ENCODE measurements around the gene PIK3R3. TPM values are rescaled to one million over a fixed set of nuclear protein-coding genes. Genes with fewer than 3 reads are reported as not detected.

PIK3R3 gene
- total RNA-seq, 2 experiments from 2014 or later, result 4.8 to 5.4 TPM

DNA sequence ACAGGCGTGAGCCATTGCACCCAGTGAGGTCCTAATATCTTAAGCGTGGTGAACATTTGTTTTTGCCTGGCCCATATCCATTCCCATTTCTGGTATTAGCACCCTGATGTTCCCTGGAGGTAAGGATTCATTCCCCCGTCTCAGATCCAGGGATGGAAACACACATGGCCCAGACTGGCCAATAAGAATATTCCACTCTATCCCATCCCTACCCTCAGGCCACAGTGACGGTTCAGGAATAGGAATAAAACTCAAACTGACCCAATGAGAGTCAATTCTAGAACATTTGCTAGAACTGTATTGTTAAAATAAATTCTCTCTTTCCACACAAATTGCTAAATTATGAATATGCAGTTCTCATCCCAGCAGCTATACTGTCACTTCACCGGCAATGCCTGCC, 76.1 kb downstream of the PIK3R3 start:
- no peak for DNase-seq
- peaks cover 5% of the 10 kb centered on the region for H3K36me3 Mint-ChIP-seq (ENCODE audit: low read depth)
- no peaks in the 10 kb centered on the region for H3K4me1 Mint-ChIP-seq (ENCODE audit: low read depth)
- ChIA-PET CTCF (no interaction called here), POLR2A (no interaction called here)
- no peak for ATAC-seq
- H3K4me3 Mint-ChIP-seq, result no peak overlapping the region
- no peak overlapping the region for H3K27ac Mint-ChIP-seq
- H3K27me3 Mint-ChIP-seq (ENCODE audit: low read depth), result no peaks in the 10 kb centered on the region
- H3K9me3 Mint-ChIP-seq (ENCODE audit: insufficient read depth), result no peaks in the 10 kb centered on the region

DNA sequence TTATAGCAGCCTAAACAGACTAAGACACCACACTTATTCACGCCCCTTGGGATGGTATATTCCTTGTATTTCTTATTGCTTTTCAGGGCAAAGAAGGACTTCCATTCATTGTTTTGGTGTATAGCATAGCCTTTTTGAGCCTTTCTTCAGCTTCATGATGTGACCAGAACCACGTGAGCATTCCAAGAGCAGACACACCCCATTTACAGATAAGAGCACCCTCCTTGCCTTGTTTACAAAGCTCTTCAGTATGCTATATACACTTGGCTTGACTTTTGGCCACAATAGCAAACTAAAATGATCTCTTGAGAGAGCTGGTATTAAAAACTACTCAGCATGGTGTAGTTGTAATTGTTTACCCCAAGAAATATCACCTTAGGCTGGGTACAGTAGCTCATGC, 78.7 kb downstream of the PIK3R3 start:
- POLR2A ChIA-PET, result no interaction called here
- Mint-ChIP-seq H3K36me3 (ENCODE audit: low read depth) (no peaks in the 10 kb centered on the region), H3K27me3 (ENCODE audit: low read depth) (peaks cover 4% of the 10 kb centered on the region), H3K9me3 (ENCODE audit: insufficient read depth) (no peaks in the 10 kb centered on the region), H3K4me3 (no peak overlapping the region), H3K4me1 (ENCODE audit: low read depth) (no peaks in the 10 kb centered on the region), H3K27ac (no peak overlapping the region)
- DNase-seq (no peak), ATAC-seq (no peak)
- CTCF ChIA-PET, result no interaction called here

DNA sequence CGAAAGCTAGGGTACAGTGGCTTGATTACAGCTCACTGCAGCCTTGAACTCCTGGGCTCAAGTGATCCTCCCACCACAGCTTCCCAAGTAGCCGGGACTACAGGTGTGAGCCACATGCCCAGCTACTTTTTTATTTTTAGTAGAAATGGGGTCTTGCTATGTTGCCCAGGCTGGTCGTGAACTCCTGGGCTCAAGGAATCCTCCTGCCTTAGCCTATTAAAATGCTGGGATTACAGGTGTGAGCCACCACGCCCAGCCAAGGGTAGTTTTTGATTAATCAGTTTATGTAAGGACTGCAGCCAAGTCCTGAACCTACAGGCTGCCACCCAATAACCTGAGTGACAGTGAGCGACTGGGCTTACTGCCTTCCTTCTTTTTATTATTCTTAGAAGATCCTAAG, 88.3 kb downstream of the PIK3R3 start:
- Mint-ChIP-seq H3K9me3 (ENCODE audit: insufficient read depth) (no peaks in the 10 kb centered on the region), H3K36me3 (ENCODE audit: low read depth) (no peaks in the 10 kb centered on the region), H3K27ac (no peak overlapping the region), H3K4me1 (ENCODE audit: low read depth) (peaks cover 6% of the 10 kb centered on the region), H3K4me3 (no peak overlapping the region), H3K27me3 (ENCODE audit: low read depth) (peaks cover 3% of the 10 kb centered on the region)
- DNase-seq (no peak), ATAC-seq (no peak)
- POLR2A ChIA-PET, result no interaction called here
- CTCF ChIA-PET, result no interaction called here

DNA sequence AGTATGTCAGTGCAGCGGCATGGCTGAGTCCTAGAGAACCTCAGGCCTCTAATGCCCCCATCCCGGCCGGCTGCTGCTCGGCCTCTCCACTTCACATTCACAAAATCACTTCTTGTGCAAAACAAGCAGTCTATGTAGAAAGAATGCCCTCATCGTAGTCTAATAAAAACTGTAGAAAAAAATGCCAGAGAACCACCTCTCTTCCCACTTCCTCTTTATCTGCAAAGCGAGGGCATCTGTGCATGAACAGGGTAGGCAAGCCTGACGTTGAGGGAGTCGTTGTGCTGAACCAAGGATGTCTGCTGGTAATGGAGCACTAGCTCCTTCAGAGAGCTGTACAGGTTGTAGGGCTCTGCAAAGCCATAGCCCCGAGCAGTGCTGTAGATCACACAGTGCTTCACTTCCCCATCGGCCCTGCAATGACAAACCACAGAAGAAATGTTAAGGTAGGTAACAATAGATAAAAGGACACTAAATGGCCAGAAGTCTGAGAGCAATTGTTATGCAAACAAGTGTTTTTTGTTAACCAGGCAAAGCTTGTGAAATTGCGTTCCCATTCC, 88.9 kb downstream of the PIK3R3 start:
- Mint-ChIP-seq H3K4me1 (ENCODE audit: low read depth) (peaks cover 6% of the 10 kb centered on the region), H3K9me3 (ENCODE audit: insufficient read depth) (no peaks in the 10 kb centered on the region), H3K27me3 (ENCODE audit: low read depth) (peaks cover 3% of the 10 kb centered on the region), H3K27ac (no peak overlapping the region), H3K36me3 (ENCODE audit: low read depth) (no peaks in the 10 kb centered on the region), H3K4me3 (no peak overlapping the region)
- DNase-seq (no peak), ATAC-seq (no peak)
- ChIA-PET POLR2A (no interaction called here), CTCF (no interaction called here)

DNA sequence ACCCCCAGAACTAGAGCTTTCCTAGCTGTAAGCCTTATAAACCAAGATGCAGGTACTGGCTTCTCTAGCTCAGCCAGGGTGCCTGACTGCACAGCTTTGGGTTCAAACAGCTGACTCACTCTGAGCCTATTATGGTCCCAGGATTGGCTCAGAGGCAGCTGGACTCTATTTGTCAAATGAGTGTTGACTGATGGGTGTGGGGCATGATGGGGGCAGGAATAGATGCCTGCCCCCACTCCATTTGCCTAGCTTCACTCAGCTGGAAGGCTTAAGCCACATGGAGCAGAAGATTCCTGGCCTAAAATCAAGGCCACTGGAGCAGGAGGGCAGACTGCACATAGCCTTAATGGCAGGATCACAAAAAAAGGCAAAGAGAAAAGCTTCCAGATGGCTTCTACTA, 90.5 kb downstream of the PIK3R3 start:
- Mint-ChIP-seq H3K9me3 (ENCODE audit: insufficient read depth) (no peaks in the 10 kb centered on the region), H3K4me1 (ENCODE audit: low read depth) (peaks cover 6% of the 10 kb centered on the region), H3K27ac (no peak overlapping the region), H3K27me3 (ENCODE audit: low read depth) (peaks cover 3% of the 10 kb centered on the region), H3K4me3 (no peak overlapping the region), H3K36me3 (ENCODE audit: low read depth) (no peaks in the 10 kb centered on the region)
- POLR2A ChIA-PET, result no interaction called here
- CTCF ChIA-PET, result interaction anchor here (1.1 kb wide), 1 partner anchor 182 kb away, joined by 5 read pairs; no protein-coding TSS in a partner anchor
- DNase-seq, result no peak
- ATAC-seq, result no peak

DNA sequence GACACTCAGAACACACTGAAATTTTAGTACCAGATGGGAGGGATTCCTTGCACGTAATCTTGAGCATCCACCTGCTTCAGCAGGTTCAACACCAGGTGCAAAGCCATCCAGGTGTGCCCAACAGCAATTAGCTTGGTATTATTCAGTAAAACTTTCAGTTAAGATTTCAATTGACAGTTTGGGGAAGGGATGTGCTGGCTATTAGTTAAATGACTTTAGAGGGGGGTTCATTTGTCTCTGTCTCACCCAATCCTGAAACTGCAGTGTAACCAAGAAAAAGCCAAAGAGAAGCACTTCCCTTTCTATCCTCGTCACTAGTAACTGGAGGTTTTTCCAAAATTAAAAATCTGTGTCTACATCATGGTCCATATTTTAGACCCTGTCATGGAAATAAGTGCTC, 90.9 kb downstream of the PIK3R3 start:
- ATAC-seq, result no peak
- Mint-ChIP-seq H3K27ac (no peak overlapping the region), H3K9me3 (ENCODE audit: insufficient read depth) (no peaks in the 10 kb centered on the region), H3K27me3 (ENCODE audit: low read depth) (peaks cover 3% of the 10 kb centered on the region), H3K4me3 (no peak overlapping the region), H3K36me3 (ENCODE audit: low read depth) (no peaks in the 10 kb centered on the region), H3K4me1 (ENCODE audit: low read depth) (peaks cover 6% of the 10 kb centered on the region)
- POLR2A ChIA-PET, result no interaction called here
- DNase-seq, result no peak
- CTCF ChIA-PET, result interaction anchor here (1.1 to 2.4 kb wide), 2 partner anchors 182 kb away, joined by 5 to 7 read pairs; no protein-coding TSS in a partner anchor

DNA sequence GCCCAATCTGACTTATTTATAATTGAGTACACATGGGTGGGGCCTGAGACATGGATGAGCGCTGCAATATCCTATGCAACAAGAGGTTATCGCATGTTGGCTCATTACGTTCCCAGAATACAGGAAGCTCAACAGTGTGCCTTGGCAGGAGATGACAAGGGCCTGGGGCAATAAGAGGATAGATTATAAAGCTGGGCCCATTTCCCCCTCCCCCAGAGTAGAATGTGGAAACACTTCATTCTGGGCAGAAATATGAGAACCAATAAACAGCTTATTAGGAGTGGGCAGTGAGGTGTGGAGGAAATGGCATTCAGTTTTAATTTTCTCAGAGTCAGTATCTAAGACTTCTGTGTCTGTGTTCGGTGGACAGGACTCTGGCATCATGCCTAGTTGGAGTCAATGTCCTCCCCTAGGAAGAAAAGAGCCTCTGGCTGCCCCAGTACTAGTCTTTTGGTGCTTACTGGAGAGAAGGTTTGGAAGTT, 92.8 kb downstream of the PIK3R3 start:
- ChIA-PET POLR2A (interaction anchor here (0.6 kb wide), 1 partner anchor 157 kb away, joined by 3 read pairs; no protein-coding TSS in a partner anchor), CTCF (interaction anchor here (2.4 to 9.6 kb wide), 2 partner anchors 142 to 184 kb away, joined by 7 to 80 read pairs; no protein-coding TSS in a partner anchor)
- H3K4me1 Mint-ChIP-seq (ENCODE audit: low read depth), result peaks cover 6% of the 10 kb centered on the region
- H3K27ac Mint-ChIP-seq, result no peak overlapping the region
- no peaks in the 10 kb centered on the region for H3K9me3 Mint-ChIP-seq (ENCODE audit: insufficient read depth)
- ATAC-seq (no peak), DNase-seq (no peak)
- H3K27me3 Mint-ChIP-seq (ENCODE audit: low read depth), result peaks cover 3% of the 10 kb centered on the region
- no peaks in the 10 kb centered on the region for H3K36me3 Mint-ChIP-seq (ENCODE audit: low read depth)
- no peak overlapping the region for H3K4me3 Mint-ChIP-seq

DNA sequence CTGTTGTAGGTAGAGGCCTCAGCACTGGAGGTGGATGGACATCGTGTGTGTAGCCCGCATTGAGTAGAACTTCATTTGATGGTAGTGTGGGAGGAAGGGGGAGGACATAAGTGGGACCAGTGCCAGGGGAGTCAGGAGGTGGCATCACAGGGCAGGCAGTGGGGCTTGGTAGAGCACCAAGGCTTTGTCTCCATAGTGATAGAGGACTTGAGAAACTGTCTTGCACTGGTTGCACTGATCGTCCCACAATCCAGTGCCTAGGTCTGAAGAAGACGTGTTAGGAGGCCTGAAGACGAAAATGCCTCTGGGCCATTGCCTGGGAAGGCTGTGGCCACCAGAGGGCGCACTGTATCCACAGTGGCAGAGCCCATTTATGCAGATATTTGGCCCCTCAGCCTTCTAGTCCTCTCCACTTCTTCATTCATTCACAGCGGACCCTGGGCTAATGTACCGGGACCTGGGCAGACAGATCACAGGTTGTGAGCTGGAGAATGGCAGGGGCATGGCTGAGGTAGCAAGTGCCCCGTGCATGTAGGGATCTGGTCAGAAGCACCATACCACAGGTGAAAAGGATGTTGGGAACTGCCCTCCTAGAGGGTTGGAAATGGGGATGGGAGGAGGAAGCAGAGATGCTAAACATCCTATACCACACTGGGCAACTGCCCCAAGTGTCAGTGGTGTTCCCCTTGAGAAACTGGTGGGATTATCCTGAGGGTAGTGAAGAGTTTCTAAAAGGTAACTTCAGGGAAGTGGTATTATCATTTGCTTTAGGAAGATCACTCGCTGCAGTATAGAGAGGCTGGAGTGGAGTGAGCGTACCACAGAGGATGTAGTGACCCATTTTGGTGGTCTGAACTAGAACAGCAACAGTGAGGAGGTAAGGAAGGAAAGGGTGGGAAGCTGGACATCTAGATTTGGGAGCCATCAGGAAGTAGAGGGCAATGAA, 95.3 kb downstream of the PIK3R3 start:
- ChIA-PET CTCF (interaction anchor here (0.6 to 9.6 kb wide), 15 partner anchors 10 to 424 kb away, joined by 3 to 80 read pairs (median 3); partner anchors contain the start of gene TSPAN1), POLR2A (no interaction called here)
- Mint-ChIP-seq H3K9me3 (ENCODE audit: insufficient read depth) (no peaks in the 10 kb centered on the region), H3K36me3 (ENCODE audit: low read depth) (no peaks in the 10 kb centered on the region), H3K4me3 (no peak overlapping the region), H3K27me3 (ENCODE audit: low read depth) (no peaks in the 10 kb centered on the region), H3K4me1 (ENCODE audit: low read depth) (no peaks in the 10 kb centered on the region), H3K27ac (no peak overlapping the region)
- ATAC-seq, result peak; percentile 80
- DNase-seq, result peak; percentile 88

DNA sequence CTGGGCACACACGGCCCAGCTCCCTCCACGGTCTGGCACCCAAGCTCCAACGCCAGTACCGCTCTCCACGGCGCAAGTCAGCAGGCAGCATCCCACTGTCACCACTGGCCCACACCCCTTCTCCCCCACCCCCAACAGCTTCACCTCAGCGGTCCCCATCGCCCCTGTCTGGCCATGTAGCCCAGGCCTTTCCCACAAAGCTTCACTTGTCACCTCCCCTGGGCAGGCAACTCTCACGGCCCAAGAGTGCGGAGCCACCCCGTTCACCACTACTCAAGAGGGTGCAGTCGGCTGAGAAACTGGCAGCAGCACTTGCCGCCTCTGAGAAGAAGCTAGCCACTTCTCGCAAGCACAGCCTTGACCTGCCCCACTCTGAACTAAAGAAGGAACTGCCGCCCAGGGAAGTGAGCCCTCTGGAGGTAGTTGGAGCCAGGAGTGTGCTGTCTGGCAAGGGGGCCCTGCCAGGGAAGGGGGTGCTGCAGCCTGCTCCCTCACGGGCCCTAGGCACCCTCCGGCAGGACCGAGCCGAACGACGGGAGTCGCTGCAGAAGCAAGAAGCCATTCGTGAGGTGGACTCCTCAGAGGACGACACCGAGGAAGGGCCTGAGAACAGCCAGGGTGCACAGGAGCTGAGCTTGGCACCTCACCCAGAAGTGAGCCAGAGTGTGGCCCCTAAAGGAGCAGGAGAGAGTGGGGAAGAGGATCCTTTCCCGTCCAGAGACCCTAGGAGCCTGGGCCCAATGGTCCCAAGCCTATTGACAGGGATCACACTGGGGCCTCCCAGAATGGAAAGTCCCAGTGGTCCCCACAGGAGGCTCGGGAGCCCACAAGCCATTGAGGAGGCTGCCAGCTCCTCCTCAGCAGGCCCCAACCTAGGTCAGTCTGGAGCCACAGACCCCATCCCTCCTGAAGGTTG, 97.6 kb downstream of the PIK3R3 start:
- DNase-seq (no peak), ATAC-seq (no peak)
- ChIA-PET POLR2A (no interaction called here), CTCF (interaction anchor here (0.8 to 9.6 kb wide), 3 partner anchors 132 to 189 kb away, joined by 3 to 80 read pairs (median 25); no protein-coding TSS in a partner anchor)
- Mint-ChIP-seq H3K27ac (no peak overlapping the region), H3K27me3 (ENCODE audit: low read depth) (no peaks in the 10 kb centered on the region), H3K36me3 (ENCODE audit: low read depth) (no peaks in the 10 kb centered on the region), H3K4me1 (ENCODE audit: low read depth) (no peaks in the 10 kb centered on the region), H3K9me3 (ENCODE audit: insufficient read depth) (no peaks in the 10 kb centered on the region), H3K4me3 (no peak overlapping the region)

DNA sequence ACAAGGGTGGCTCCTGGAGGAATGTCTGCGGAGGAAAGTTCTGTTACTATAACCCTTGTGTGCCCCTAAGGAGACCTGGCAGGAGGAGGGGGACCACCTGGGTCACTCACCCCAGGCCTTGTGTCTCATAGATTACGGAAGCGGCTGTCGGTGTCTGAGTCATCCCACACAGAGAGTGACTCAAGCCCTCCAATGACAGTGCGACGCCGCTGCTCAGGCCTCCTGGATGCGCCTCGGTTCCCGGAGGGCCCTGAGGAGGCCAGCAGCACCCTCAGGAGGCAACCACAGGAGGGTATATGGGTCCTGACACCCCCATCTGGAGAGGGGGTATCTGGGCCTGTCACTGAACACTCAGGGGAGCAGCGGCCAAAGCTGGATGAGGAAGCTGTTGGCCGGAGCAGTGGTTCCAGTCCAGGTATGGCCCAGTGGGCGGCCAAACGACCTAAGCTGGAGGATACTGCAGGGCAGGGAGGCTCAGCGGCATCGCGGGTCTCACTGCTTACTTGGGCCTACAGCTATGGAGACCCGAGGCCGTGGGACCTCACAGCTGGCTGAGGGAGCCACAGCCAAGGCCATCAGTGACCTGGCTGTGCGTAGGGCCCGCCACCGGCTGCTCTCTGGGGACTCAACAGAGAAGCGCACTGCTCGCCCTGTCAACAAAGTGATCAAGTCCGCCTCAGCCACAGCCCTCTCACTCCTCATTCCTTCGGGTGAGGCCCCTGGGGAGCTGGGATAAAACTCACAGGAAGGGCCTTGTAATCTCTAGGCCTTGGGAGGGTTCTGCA, 101.4 kb downstream of the PIK3R3 start:
- Mint-ChIP-seq H3K4me3 (no peak overlapping the region), H3K4me1 (ENCODE audit: low read depth) (no peaks in the 10 kb centered on the region), H3K27ac (no peak overlapping the region), H3K27me3 (ENCODE audit: low read depth) (no peaks in the 10 kb centered on the region), H3K9me3 (ENCODE audit: insufficient read depth) (no peaks in the 10 kb centered on the region), H3K36me3 (ENCODE audit: low read depth) (no peaks in the 10 kb centered on the region)
- ChIA-PET CTCF (interaction anchor here (9.6 kb wide), 1 partner anchor 150 kb away, joined by 80 read pairs; no protein-coding TSS in a partner anchor), POLR2A (no interaction called here)
- ATAC-seq, result no peak
- DNase-seq, result no peak

Measured in activated CD8-positive, alpha-beta T cell treated with anti-CD3 and anti-CD28 coated beads, Interleukin-2, amount 10 ng/mL, durations not matched to agents 7 days and 5 days (primary cell).